Lower leg skin (tissue), 3 donors: ENCODE results near the gene VWCE.

ENCODE experiments used
- CTCF ChIP-seq, 3 donors: fragments of 450-650 bp; IDR thresholded peaks; one replicate each; pipeline ENCODE4 v1.5.1; 2016; ENCODE audit warnings: antibody characterized with exemption in 3 of 3, mild to moderate bottlenecking in 3 of 3, moderate library complexity in 2 of 3
- POLR2A ChIP-seq, 2 donors: fragments of 450-650 bp; IDR thresholded peaks; one replicate each; pipeline ENCODE4 v1.6.1; 2016 to 2017; ENCODE audit warnings: antibody characterized with exemption in 2 of 2, mild to moderate bottlenecking in 1 of 2, moderate library complexity in 1 of 2

DNA sequence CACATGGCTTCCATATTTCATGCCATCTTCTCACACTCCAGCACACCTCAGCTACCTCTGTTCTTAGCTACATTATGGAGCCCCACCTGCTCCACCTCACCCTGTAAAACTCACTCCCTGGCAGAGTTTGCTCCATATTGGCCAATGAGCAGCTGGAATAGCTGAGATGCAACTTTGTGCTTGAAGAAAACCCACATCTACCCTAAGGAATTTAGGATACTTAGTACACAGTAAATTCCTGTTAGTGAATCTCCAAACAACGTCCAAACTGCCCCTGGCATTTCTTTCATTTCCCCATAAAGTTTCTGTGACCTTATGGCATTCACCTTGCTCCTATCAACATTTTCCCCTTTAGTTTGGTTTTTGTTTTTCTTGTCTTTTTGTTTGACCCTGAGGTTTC, 2.2 kb upstream of the VWCE start:
- TF ChIP-seq CTCF (IDR thresholded peaks at IDR 0.05), result no peak
- TF ChIP-seq POLR2A (IDR thresholded peaks at IDR 0.05), result no peak
